CD4-positive, alpha-beta T cell treated with Interleukin-6 at 100 ng/mL for 8 hours (primary cell): ENCODE results near the gene GAB4.
"Not testable (repeated sequence)": the region's sequence is repeated elsewhere in the genome, so short reads cannot be mapped to it uniquely, and the experiment has no call there.

Experiments used
- DNase-seq: peaks from one replicate; pipeline ENCODE4 v3.0.0-alpha.2; 2020; ENCODE audit warnings: mixed read lengths, low spot score

The GAB4 gene, protein sequence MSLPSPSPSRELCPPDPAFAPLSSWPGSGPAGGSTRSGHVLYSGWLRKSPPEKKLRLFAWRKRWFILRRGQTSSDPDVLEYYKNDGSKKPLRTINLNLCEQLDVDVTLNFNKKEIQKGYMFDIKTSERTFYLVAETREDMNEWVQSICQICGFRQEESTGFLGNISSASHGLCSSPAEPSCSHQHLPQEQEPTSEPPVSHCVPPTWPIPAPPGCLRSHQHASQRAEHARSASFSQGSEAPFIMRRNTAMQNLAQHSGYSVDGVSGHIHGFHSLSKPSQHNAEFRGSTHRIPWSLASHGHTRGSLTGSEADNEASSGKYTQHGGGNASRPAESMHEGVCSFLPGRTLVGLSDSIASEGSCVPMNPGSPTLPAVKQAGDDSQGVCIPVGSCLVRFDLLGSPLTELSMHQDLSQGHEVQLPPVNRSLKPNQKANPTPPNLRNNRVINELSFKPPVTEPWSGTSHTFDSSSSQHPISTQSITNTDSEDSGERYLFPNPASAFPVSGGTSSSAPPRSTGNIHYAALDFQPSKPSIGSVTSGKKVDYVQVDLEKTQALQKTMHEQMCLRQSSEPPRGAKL

DNA sequence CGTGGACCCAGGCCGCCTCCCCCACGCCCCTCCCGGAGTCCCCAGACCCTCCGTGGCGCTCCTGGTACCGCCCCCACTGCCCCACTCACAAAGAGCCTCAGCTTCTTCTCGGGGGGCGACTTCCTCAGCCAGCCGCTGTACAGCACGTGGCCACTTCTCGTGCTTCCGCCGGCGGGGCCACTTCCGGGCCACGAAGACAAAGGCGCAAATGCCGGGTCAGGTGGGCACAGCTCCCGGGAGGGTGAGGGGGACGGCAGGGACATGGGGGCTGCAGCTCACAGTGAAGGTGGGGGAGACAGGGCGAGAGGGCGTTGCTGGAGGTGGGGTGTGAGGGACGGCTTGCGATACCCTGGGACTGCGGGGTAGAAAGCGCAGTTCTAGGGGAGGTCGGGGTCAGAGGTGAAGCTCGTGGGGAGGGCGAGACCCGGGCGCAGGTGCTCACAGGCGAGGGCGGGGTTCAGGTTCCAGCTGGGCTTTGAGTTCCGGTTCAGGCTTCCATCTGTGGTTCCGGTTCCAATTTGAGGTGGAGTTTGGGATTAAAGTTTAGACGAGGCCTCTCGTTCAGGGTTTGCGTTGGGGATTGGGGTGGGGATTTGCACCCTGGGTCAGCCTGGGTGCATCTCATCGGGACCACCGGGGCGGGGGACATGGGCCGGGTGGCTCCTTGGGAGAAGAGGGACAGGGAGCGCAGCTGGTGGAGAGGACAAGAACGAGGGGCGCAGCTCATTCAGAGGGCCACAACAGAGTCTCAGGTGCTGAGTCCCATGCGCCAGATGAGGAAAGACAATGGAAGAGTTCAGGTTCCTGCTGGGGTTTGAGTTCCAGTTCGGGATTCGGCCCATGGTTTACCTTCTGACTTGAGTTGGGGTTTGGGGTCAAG is at the start of gene GAB4:
Gene GAB4, minus strand, starts transcription at position 371 of the 880 bp plus-strand sequence. Its CDS starts 108 bp downstream, at position 263.
- no peak for DNase-seq

GRCh38 chr22:17056807-17057206 is 48.8 kb upstream of the GAB4 start:
- DNase-seq: no peak

DNA sequence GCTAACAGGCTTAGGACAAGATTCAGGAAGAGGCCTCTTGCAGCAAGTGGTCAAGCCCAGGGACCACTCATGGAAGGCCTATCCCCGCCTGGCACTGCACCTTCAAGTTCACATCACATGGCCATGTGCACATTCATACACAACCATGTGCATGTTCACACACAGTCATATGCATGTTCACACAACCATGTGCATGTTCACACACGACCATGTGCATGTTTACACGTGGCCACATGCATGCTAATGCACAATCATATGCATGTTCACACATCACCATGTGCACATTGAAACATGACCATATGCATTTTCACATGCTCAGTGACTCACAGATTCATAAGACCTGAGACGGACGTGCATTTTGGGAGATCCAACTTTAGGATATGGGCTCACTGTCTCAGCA is 48.0 kb upstream of the GAB4 start:
- no peak for DNase-seq

DNA sequence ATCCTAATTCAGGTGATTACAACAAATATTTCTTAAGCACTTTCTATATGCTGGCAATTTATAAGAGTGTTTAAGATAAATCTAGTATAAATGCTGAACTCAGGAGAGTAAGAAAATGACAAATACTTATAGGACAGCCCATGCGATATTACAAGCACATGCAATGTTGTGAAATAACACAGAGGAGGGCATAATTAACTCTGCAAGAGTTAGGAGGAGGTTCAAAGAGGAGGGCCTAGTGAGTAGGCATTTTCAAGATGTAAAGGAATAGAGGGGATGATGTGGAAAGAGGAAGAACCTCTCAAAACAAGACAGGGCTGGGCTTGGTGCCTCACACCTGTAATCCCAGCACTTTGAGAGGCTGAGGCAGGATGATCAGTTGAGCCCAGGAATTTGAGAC is 39.6 kb upstream of the GAB4 start:
- no peak for DNase-seq

GRCh38 chr22:17046566-17047348 is 38.7 kb upstream of the GAB4 start:
- DNase-seq: no peak

DNA sequence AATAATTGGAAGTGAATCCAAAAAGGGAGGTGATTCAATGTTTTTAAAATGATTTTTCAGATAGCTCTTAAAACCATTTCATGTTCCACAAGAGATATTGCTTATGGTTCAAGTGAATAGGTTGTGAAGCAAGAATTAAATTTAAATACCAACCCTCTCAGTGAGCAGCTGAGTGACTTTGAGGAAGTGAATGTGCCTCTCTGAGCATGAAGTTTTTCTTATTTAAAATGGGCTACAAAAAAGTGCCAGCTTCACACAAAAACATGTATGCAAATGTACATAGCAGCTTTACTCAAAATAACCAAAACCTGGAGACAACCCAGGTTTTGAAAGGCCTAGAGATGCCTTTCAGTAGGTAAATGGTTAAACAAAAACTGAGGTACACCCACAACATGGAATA is 35.5 kb upstream of the GAB4 start:
- no peak for DNase-seq

DNA sequence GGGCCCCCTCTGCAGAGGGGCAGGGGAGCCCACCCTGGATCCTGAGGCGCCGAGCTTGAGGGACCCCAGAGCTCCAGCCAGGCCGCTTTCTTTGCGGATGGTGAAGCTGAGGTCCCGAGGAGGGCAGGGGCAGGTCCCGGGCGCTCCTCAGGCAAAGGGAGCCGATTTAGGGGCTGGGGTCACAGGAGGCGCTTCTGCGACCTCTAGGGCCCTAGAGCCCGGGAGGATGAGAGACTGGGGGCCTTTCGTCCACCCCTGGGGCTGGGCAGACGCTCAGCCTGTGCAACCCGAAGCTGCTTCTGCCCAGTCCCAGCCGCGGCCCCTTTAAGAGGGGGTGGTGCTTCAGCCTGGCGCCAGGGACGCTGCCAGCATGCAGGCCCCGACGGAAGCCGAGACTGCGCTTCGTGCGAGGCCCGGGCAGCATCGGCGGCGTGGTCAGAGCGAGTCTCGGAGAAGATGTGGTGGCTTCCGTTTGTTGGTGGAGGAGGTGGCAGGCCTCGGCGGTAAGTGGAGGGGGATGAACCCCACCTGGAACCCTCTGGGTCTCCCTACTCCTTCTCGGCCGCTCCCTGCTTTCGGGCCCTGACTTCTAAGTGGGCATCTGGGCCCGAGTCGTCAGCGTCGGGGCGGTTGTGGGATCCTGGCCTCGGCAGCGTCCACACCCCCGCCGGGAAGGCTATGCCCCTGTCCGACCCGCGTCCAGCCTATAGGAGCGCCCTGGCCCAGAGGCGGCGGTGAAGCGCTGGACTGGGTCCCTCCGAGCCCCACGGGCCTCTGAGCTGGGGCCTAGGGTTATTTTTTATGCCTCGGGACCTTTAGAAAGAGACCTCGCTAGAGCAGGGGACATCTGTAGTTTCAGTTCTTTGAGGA is 29.1 kb upstream of the GAB4 start:
- DNase-seq: not testable (repeated sequence)

- DNase-seq: not testable (repeated sequence)
Observed at GRCh38 chr22:17035976-17036841, 28.2 kb upstream of the GAB4 start.

DNA sequence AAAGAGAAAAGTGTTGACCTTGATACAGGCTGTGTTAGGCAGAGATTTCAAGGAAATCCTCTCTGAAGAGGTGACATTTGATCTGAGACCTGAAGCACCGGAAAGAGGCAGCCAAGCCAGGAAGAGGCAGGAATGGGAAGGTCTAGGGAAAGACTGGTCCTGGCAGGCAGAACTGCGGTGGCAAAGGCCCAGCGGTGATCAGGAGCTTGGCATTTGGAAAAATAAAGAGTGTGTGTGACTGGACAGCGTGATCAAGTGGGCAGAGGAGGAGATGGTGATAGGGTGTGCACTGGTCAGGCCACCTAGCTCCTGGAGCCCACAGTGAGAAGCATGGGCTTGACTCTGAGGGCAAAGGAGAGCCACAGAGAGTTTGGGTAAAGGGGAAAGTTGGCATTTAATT is 27.2 kb upstream of the GAB4 start:
- DNase-seq: no peak

DNA sequence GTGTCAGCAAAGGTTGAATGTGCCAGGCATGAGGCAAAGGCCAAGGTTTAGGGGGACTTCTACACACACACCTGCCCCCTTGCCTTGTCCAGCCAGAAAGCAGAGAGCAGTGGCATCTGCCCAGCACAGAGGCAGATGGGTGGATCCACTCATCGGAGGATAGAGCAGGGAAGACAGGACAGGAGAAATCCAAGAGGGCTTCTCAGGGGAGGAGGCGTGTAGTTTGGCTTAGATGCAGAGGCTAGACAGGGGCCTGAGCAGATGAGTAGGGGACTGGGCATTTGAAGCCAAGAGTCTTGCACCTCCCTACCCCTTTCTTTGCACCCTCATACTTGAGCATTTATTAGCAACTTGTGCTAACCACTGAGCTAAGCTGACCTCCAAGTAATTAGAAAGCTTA is 26.5 kb upstream of the GAB4 start:
- DNase-seq: not testable (repeated sequence)

DNA sequence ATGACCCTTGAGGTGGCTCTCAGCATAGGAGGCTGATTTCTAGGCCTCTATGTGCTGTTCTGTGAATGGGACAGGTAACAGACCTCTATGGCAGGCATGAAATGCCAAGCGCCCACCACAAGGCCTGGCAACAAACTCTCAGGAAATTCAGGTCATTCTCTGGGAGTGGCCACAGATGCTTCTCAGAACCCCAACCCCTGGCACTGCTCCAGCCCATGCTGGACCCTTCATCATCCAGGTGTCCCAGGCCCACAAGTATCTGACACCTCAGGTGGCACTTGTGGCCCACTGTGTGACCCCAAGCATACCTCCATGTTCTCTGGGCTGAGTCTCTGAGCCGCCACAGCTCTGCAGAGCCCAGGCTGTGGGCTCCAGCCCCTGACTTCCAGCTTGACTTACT is 24.3 kb upstream of the GAB4 start:
- DNase-seq: not testable (repeated sequence)

DNA sequence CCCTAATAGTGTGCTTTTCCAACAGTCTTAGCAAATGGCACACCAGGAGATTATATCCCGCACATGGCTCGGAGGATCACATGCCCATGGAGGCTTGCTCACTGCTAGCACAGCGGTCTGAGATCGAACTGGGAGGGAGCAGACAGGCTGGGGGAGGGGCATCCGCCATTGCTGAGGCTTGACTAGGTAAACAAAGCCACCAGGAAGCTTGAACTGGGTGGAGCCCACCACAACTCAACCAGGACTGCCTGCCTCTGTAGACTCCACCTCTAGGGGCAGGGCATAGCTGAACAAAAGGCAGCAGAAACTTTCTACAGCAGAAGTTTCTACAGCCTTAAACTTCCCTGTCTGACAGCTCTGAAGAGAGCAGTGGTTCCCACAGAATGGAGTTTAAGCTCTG is 16.4 kb upstream of the GAB4 start:
- DNase-seq: not testable (repeated sequence)

DNA sequence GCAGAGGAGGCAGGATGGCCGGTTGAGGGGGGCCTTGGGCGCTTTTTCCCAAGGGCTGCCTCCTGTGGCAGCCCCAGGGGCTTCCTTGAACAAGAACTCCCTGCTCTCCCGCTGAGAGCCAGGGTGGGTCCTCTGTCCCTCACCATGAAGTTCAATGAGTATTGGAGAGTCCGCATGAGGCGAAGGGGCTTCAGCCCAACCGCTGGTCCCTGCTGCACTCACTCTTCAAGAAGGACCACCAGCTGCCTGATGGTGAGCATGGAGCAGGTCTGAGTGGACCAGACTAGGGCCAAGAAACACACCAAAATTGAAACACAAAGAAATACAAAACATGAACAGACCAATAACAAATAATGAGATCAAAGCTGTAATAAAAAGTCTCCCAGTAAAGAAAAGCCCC is 7.5 kb upstream of the GAB4 start:
- not testable (repeated sequence) for DNase-seq

- not testable (repeated sequence) for DNase-seq
Observed at GRCh38 chr22:17014101-17014440, 6.0 kb upstream of the GAB4 start.

DNA sequence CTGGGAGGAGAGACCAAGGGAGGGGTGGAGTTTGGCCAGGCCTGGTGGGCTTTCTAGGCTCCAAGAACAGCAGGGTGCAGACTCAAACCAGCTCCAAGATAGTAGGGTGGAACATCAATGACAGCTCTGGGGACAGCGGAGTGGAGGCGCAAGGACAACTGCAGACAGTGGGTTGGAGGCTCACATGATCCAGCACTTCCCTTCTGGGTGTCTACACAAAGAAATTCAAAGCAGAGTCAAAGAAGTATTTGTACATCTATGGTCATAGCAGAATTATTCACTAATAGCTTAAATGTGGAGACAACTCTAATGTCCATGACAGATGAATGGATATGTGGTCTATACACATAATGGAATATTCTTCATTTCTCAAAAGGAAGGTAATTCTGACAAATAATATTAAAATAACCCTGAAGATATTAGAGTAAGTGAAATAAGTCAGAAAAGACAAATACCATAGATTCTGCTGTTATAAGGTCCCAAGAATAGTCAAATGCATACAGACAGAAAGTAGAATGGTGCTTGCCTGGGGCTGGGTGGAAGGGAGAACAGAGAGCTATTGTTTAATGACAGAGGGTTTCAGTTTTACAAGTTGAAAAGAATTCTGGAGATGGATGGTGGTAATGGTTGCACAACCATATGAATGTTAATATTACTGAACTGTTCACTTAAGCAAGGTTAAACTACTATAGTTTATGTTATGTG is 5.5 kb upstream of the GAB4 start:
- DNase-seq: no peak

GRCh38 chr22:17012267-17012666 is 4.2 kb upstream of the GAB4 start:
- no peak for DNase-seq

GRCh38 chr22:17009640-17010291 is 1.7 kb upstream of the GAB4 start:
- DNase-seq: no peak

DNA sequence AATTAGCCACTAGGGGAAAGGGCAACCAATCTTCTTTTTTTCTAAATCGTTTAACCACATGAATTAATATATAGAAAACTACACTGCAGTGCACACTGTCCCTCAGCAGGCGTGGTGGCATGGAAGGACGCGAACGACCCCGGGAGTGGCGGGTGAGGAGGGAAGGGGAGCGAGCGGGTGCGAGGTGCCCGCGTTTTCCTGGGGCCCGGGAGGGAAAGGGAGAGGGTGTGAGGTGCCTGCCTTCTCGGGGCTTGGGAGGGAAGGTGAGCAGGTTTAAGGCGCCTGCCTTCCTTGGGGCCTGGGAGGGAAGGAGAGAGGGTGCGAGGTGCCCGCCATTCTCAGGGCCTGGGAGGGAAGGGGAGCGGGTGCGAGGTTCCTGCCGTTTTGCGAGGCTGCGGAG is 765 bp downstream of the GAB4 start:
- DNase-seq: no peak

DNA sequence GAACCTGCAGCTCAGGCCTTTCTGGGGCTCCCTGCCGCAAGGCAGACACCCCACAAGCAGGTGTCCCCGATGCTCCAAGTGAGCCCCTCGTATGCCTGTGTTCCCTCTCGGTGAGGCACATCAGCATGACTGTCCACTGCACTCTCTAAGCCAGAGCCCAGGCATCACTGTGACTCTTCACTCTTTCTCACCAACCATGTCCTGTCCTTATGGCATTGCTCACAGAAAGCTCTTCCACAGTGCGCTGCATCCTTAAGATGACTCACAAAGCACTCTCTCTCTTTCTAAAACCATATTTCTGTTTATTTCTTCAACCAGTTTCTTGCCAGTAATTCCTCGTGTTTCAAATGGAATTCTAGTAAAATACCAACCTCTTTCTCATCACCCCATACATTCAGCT is 18.1 kb downstream of the GAB4 start:
- no peak for DNase-seq
